DOHH2 (cell line): ENCODE data around the gene RAPGEF5.

Experiments used
- H3F3A ChIP-seq: fragments of 200-600 bp; sonication (generic), shearing (Covaris generic); 2 replicates; pipeline ENCODE4 v1.6.0; 2016; ENCODE audit warnings: antibody characterized with exemption, mild to moderate bottlenecking; ENCODE audit not compliant: control insufficient read depth, insufficient read depth
- H3K27ac ChIP-seq: fragments of 200-600 bp; sonication (generic); 2 replicates; pipeline ENCODE4 v1.5.1; 2014; ENCODE audit warnings: low read depth, mild to moderate bottlenecking, low read length, moderate library complexity
- H3K27me3 ChIP-seq: fragments of 200-600 bp; sonication (generic); 2 replicates; pipeline ENCODE4 v1.6.1; 2014; ENCODE audit warnings: mild to moderate bottlenecking, low read length, mixed read lengths; ENCODE audit not compliant: control insufficient read depth
- H3K36me3 ChIP-seq: fragments of 200-600 bp; sonication (generic); 2 replicates; pipeline ENCODE4 v1.6.1; 2014; ENCODE audit warnings: mild to moderate bottlenecking, low read length, moderate library complexity, mixed read lengths; ENCODE audit not compliant: control insufficient read depth
- H3K4me1 ChIP-seq: fragments of 200-600 bp; sonication (generic); 2 replicates; pipeline ENCODE4 v1.6.1; 2014; ENCODE audit warnings: mild to moderate bottlenecking, low read length, mixed read lengths; ENCODE audit not compliant: control insufficient read depth
- H3K4me2 ChIP-seq: fragments of 200-600 bp; sonication (generic); 2 replicates; pipeline ENCODE4 v1.6.0; 2014; ENCODE audit warnings: mild to moderate bottlenecking, low read length, moderate library complexity
- H3K4me3 ChIP-seq: fragments of 200-600 bp; sonication (generic); 2 replicates; pipeline ENCODE4 v1.5.1; 2014; ENCODE audit warnings: mild to moderate bottlenecking, low read length, mixed read lengths
- H3K79me2 ChIP-seq: fragments of 200-600 bp; sonication (generic); 2 replicates; pipeline ENCODE4 v1.6.1; 2014; ENCODE audit warnings: mild to moderate bottlenecking, low read length, mixed read lengths; ENCODE audit not compliant: control insufficient read depth
- H3K9me2 ChIP-seq: fragments of 200-600 bp; sonication (generic); replicated peaks from 2 replicates; pipeline ENCODE4 v1.6.1; 2014; ENCODE audit warnings: mild to moderate bottlenecking, low read length, mixed read lengths; ENCODE audit not compliant: control insufficient read depth
- H3K9me3 ChIP-seq: fragments of 200-600 bp; sonication (generic); 2 replicates; pipeline ENCODE4 v1.6.1; 2014; ENCODE audit warnings: antibody characterized with exemption, low read length, mixed read lengths; ENCODE audit not compliant: control insufficient read depth, insufficient read depth
- H4K20me1 ChIP-seq: fragments of 200-600 bp; sonication (generic); 2 replicates; pipeline ENCODE4 v1.6.0; 2014; ENCODE audit warnings: low read depth, mild to moderate bottlenecking, antibody characterized with exemption, low read length, moderate library complexity; ENCODE audit not compliant: control insufficient read depth, insufficient read depth
- CTCF ChIP-seq: fragments of 200-600 bp; sonication (generic); IDR thresholded peaks from one replicate; pipeline ENCODE4 v1.5.1; 2014; ENCODE audit warnings: antibody characterized with exemption, mild to moderate bottlenecking, low read depth, low read length; ENCODE audit not compliant: poor library complexity, severe bottlenecking
- EZH2phosphoT487 ChIP-seq: fragments of 200-600 bp; sonication (generic); IDR thresholded peaks from 2 replicates; pipeline ENCODE4 v1.6.1; 2017; ENCODE audit warnings: borderline replicate concordance, mild to moderate bottlenecking, antibody characterized with exemption, low read length, moderate library complexity, mixed read lengths

Gene RAPGEF5

GRCh38 chr7:22338877-22339276 is 18.1 kb downstream of the RAPGEF5 start:
- Histone ChIP-seq H4K20me1 (peaks cover 74% of the 10 kb centered on the region), H3K9me3 (no peaks in the 10 kb centered on the region), H3K27me3 (no peaks in the 10 kb centered on the region), H3K79me2 (peaks cover 100% of the 10 kb centered on the region), H3K4me3 (peak overlapping the region; percentile 9), H3K27ac (peak overlapping the region; percentile 39), H3K36me3 (peaks cover 100% of the 10 kb centered on the region), H3K4me1 (peaks cover 100% of the 10 kb centered on the region), H3K9me2 (no peaks in the 10 kb centered on the region), H3F3A (peaks cover 14% of the 10 kb centered on the region), H3K4me2 (peak overlapping the region; percentile 49)
- TF ChIP-seq CTCF (no peak), EZH2phosphoT487 (no peak)

GRCh38 chr7:22338411-22338810 is 18.5 kb downstream of the RAPGEF5 start:
- no peak for TF ChIP-seq EZH2phosphoT487
- no peak for TF ChIP-seq CTCF
- H3K27me3 ChIP-seq: no peaks in the 10 kb centered on the region
- peaks cover 100% of the 10 kb centered on the region for H3K4me1 ChIP-seq
- 0 out of 2 replicates have a peak overlapping the region, but pooled peaks have one; percentile 9 for H3K4me3 ChIP-seq
- no peaks in the 10 kb centered on the region for H3K9me3 ChIP-seq
- peaks cover 100% of the 10 kb centered on the region for H3K79me2 ChIP-seq
- H3K36me3 ChIP-seq: peaks cover 100% of the 10 kb centered on the region
- H3K9me2 ChIP-seq: no peaks in the 10 kb centered on the region
- H3K27ac ChIP-seq: no peak overlapping the region
- H4K20me1 ChIP-seq: peaks cover 74% of the 10 kb centered on the region
- peaks cover 14% of the 10 kb centered on the region for H3F3A ChIP-seq
- peak overlapping the region; percentile 49 for H3K4me2 ChIP-seq

DNA sequence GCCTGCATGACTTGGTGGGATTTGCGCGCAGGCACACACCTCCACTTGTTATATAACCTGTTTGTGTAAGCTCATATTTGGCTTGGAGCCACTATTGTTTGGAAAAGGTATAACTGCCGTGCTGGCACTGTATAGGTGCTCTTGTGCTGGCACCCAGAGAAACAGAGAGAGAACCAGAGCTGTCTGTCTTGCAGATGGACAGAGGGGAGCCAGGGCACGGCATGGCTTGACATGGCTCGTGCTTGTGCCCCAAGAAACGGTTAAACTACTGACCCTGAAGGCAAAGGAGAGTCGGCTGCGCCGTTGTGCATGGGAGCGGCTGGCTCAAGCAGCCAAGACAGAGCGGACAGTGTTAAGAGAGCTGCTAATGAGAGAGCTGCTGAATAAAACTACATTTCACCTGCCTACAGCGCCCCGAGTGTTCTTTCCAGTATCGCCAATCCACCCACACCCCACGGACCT is 23.2 kb downstream of the RAPGEF5 start:
- Histone ChIP-seq H3K4me2 (peak overlapping the region; percentile 49), H3K27ac (peak overlapping the region; percentile 32), H3F3A (peaks cover 24% of the 10 kb centered on the region), H3K9me3 (no peaks in the 10 kb centered on the region), H3K4me3 (peak overlapping the region; percentile 24), H3K36me3 (peaks cover 98% of the 10 kb centered on the region), H4K20me1 (peaks cover 88% of the 10 kb centered on the region), H3K27me3 (no peaks in the 10 kb centered on the region), H3K79me2 (peaks cover 100% of the 10 kb centered on the region), H3K9me2 (no peaks in the 10 kb centered on the region), H3K4me1 (peaks cover 100% of the 10 kb centered on the region)
- TF ChIP-seq CTCF: no peak
- TF ChIP-seq EZH2phosphoT487: no peak
